ENCODE measurements around the gene CDH4.

The CDH4 gene

DNA sequence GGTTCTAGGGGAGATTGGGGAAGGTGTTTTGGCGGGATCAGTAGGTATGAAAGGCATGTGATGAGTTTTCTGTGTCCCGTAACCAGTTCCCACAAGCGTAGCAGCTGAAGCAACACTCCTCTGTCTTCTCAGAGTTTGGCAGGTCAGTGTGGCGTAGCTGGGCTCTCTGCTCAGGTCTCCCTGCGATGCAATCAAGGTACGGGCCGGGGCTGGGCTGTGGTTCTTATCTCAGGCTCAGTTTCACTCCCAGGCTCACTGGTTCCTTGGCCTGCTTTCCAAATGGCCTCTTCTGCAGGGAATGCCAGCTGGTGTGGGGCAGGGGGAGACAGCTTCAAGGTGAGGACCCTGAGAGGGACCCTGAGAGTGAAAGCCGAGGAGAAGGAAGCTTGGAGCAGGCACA, 280.7 kb downstream of the CDH4 start:
- no peak for DNase-seq

DNA sequence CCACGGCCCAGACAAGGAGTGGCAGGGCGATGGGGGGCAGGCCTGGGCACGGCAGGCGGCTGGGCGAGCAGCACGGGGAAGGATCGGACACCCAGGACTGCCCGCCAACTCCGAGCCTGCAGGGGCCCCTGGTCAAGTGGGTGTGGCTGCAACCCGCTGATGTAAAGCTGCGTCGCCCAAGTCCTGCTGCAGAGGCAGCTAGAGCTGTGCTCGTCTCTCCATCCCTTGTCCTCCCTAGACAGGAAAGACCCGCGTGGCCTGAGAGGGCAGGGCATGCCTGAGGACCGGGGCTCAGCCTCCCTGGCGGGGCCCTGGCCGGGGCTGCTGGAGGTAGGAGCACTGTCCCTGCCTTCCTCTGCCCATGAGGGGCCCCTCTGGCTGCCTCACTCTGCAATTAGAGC, 281.2 kb downstream of the CDH4 start:
- no peak for DNase-seq

DNA sequence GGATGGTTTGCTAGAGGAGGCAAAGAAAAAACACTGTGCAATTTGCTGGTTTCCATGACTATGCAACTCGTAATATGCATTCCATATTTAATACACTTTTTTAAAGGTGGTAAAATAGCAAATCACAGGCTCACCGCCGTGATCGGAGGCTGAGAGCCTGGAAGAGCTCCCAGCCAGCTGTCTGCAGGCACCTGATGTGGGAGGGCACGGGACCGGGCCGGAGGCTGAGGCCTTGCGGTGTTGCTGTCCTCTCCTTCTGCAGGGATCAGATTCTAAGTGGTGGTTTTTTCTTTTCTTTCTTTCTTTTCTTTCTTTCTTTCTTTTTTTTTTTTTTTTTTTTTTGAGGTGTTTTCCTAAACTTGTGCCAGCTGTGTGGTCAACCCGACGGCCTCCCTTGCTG, 282.3 kb downstream of the CDH4 start:
- DNase-seq = no peak

DNA sequence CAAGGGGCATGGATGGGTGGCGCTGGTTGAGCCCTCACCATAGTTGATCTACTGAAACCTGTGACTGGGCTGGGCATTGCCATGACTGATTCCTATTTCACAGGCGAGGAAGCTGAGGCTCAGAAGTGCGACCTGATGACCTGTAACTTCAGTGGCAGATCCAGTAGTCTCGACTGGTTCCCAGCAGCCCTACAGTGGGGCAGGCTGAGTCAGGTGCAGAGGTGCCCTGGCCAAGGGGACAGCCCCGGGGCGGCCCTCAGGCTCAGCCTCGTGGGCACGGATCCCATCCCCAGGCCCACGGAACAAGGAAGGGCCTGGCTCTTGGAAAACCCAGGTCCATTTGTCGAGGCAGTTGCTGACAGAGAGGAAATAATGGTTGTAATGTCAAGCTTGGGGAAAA, 283.0 kb downstream of the CDH4 start:
- DNase-seq = no peak

DNA sequence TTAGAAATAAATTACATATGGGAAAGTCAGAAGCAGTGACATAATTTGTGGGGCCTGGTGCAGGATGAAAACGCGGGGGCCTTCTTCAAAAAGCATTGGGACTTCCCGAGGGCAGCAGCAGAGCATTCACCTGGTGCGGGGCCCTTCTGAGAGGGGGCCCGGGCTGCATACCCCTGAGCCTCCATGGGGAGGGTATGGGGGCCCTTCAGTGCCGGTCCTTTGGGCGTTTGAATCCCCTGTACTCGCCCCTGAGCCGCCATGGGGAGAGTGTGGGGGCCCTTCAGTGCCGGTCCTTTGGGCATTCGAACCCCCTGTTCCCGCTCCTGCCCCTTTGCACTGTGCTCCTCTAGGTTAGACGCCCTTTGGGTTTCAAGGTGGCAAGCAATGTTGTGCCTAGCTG, 283.5 kb downstream of the CDH4 start:
- DNase-seq = no peak

DNA sequence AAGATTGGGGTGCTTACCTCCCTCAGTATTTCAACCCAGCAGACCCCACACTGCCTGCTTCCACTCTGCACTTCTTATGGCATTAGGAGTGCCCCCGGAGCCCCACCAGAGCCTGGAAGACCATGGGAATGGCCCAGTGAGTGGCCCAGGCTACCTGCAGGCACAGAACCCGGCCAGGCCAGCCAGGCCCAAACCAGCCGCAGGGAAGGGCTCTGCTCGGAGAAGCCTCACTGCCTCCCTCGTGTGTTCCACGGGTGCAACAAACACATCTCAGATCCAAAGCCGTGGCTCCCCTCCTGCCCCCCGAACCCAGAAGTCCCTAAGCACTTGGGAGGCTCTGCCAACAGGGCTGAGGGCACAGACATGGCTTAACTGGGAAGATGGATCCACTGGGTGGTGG, 283.9 kb downstream of the CDH4 start:
- no peak for DNase-seq

DNA sequence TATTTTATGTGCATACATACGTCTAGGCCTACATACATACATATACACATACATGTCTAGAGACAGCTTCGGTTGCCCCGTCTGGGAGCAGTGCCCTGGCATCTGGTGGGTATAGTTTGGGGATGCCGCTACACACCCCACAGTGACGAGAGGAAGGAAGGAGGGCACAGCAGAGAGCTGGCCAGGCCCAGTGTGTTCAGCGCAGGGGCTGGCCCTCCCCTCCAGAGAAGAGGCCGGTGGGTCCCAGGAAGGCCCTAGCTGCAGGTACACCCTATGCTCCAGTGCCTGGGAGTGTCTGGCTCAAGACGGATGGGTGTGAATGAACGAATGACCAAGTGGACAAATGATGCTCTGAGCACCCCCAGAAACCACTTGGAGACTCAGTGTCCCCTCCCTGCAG, 284.6 kb downstream of the CDH4 start:
- no peak for DNase-seq

DNA sequence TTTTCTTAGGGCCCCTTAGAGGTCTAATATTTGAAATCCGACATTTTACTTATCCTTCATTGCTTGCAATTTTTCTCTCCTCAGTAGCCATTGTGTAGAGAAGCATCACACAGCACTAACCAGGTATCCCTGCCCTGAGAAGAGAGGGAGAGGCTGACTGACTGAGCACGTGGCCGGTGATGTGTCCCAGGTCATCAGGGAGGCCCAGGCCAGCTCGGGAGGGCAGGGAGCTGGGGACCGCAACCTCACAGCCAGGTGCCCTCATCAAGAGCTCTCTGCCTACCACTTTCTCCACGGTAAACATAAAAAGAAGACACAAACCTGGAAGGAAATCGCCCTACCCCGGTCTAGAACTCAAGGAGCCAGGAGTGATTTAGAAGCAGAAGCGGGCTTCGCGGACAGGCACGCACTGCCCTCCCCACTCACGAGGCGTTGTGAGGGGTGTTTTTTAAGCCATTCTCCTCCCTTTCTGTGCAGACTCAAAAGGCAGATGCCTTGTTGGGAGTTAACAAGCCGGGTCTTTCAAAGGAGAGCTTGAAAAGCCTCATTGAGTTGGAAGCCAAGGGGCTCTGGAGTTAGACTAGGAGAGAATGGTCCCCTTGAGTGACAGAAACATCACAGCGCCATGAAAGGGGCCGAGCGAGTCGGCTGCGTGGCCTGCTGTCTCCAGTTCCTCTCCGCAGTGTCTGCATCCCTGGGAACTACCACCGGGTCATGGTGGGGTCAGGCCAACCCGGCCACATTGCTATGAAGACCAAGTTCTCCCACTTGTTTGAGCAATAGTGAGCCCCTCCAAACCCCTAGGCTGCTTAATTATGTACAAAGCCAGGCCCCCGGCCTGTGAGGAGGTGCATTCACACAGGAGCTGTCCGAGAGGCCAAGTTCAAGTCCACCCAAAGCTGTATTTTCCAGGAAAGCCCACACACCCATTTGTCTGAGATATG, 285.4 kb downstream of the CDH4 start:
- no peak for DNase-seq

DNA sequence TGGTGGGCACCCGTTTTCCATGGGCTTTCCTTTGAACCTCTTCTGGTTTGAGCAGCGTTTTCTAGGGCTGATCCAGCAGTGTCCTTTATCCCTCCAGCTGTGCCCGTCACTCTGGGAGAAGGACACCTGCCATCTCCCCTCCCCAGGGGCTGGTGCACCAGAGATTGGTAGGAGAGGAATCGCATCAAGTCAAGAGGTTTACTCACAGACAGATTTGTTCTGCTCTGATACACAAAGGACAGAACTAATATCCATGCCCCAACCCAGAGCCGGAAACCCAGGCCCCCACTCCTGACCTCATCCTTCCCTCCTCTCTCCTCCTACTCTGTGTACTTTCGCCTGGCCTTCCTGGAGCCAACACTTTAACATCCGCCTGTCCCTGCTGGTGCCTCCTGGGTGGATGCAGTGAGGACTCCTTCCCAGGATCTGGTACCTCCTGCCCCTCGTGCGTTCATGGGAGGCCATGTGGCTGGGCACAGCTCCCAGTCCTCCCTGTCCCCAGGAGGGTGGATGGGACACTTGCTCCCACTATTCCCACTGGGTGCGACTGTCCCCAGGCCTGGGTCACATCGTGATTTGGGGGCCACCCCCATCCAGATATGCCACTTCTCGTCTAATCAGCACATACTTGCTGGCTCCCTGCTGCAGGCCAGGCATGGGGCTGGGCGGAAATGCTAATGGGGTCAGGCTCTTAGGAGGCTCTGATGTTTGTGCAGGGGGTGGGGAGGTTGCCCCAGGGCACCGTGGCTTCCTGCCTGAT, 286.3 kb downstream of the CDH4 start:
- no peak for DNase-seq

DNA sequence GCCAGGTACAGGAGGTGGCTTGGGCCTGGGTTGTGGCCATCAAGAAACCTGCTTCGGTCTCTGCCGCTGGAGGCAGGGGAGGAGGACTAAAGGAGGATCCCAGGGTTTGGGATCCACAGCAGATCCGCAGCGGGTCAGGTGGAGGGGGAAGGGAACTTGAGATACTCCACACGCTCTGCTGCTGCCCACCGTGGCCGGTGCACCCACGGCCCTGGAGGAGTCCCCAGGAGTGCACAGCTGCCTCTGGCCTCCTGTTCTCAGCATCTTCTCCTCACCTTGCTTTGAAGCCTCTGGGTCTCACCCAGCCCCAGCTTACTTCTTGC, 286.8 kb downstream of the CDH4 start:
- DNase-seq = no peak

DNA sequence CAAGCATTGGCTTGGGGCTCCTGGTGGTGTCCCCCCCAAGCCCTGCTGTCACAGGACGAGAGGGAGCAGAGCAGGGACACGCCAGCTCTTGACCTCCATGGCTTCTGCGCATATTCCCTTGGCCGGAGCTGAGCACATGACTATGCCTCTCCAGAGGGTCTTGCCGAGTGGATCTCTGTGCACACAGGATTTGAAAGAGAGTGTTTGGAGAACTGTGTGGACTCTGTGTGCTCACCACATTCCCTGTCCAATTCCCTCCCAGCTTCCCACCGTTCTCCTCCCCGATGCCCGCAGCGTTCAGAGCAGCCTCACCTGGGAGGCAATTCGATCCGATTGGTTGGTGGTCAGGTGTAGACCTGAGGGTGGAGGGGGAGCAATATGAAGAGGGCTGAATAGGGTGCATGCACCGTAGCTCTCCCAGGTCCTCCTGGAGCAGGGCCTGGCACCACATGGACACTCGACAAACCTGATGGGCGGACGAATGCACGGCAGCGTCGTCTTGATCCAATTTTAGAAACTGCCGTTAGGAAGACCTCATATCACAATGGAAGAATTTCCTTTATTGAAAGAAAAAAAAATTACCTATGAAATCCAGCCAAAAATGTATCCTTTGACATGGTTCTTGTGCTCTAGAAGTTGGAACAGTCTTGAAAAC, 287.8 kb downstream of the CDH4 start:
- DNase-seq = no peak

DNA sequence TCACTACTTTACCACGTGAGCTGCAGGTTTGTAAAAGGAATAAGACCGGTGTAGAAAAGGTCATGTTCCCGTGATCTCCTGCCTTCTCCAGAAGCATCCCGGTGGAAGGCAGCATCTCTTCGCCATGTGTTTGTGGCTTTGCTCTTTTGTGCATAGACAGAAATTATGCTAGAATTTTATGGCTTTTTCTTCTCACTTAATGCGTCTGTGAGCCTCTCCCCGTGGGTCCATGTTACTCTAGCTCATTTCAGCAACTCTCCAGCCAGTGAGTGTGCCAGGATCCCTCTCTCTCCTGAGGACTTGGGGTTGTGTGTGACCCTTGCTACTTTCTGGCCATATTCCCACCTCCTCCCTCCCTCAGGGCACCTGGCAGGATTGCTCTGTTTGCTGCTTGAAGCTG, 289.5 kb downstream of the CDH4 start:
- DNase-seq = no peak

DNA sequence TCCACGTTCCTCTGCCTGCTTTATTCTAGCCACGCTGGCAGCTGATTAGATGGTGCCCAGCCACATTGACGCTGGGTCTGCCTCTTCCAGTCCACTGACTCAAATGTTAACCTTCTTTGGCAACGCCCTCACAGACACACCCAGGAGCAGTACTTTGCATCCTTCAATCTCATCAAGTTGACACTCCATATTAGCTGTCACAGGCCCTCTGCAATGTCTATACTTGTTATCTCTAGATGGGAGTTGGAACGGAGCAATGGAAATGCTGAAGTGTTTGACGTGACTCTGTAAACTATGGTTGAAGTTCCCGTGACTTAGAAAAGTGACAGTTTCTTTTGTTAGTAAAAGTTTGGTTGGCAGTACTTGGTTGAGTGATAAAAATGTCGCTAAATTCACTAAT, 291.0 kb downstream of the CDH4 start:
- DNase-seq = no peak

DNA sequence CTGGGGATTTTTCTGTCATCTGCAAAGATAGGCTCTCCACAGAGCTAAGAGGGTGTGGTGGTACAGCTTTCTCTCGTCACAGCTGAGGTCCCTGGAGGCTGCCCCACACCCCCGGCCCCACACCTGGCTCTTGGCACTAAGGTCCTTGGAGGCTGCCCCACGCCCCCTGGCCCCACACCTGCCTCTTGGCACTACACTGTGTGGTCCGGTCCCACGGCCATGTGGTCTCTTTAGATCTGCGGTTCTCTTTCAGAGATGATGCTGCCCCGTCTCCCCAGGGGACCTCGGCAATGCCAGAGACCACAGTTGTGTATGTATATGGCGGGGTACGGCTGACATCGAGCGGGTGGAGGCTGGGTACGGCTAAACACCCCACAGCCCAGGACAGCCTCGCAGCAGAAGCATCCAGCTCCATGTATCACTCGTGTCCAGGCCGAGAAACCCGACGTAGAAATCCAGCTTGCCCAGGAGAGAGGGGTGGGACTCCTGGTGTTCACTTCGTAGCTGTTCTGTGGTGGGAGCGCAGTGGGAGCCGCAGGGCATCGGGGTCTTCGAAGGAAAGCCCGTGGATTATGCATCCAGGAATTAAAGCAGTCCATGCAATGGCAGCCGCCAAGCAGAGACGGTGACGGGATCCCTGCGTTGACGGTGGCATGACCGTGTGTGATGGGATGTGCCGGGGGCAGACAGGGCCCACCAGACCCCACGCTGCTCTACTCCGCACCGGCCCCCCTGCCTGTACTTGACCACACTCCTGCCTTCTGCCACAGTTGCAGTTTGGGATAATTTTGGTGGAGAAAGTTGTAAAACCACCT, 292.1 kb downstream of the CDH4 start:
- DNase-seq = no peak

DNA sequence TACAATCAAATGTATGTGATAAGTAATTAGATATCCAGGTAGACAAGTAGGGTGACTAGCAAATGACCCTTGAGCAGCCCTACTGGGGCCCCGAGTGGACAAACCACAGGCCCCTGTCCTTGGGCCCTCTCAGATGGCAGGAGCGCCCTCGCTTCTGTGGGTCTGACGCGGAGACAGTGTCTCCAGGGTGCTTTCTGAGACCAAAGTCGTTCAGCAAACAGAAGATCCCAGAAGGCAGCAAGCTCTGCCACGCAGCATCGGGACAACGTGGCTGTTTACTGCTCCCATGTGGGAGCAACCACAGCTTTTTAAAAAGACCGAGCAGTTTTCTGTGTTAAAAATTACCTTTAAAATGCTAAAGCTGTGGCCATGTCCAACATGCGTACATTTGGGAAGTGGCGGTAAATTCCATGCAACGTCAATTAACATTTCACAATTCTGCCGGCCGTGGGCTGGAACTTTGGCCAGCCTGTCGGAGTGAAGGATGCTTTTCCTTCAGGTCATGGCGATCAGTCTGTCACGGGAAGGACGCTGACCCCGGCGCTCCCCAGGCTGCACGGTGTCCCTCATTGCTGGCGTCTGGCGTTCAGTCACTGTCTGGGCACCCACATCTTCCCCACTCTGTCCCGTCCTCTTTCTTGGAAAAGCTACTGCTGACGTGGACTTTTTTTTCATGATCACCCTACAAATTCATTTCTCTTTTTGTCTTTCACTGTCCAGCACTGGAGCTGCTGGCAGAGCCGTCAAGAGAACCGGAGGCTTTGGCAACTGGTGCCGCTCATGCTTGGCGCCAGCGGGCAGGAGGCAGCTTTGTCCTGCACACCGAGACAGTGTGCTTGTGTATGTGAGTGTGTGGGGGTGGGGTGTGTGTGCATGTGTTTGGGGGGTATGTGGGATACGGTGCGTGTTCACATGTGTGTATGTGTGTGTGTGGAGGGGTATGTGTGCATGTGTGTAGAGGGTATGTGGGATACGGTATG, 293.1 kb downstream of the CDH4 start:
- DNase-seq = peak in 3 of 51 donors; percentile 17 to 40 (median 27)

DNA sequence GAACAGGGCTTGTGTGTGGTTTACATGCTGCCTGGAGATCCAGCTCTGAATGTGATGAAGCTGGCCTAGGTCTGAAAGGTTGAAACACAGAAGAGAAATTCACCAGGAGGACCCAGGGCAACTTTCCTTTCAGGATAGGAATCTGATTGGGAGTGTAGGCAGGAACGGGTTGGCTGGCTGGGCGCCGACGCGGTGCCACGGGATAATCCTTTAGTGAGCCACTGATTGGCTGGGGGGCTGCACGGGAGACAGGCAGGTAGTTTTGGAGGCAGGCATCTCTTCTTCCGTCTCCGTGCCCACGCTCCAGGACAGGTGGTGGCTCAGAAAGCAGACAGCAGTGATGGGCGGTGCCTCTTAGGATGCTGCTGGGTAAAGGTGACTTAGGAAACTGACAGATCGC, 294.6 kb downstream of the CDH4 start:
- DNase-seq = no peak

DNA sequence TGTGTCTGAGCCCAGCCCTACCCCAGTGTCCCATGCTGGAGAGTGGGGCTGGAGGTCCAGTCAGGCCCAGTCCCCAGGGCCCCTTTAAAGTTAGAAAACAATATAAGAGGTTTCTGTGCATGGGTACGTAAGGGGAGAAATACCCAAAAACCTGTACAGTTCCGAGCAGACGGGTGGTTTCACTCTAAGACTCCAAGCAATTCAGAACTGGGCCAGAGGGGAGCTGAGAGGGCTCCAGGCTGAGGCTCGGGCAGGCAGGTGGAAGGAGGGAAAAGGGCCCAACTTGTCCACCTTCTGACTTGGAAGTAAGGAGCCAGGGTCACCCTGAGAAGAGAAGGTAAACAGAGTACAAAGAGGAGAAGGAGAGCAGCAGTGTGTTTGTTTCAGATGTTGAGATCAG, 296.0 kb downstream of the CDH4 start:
- DNase-seq = no peak

DNA sequence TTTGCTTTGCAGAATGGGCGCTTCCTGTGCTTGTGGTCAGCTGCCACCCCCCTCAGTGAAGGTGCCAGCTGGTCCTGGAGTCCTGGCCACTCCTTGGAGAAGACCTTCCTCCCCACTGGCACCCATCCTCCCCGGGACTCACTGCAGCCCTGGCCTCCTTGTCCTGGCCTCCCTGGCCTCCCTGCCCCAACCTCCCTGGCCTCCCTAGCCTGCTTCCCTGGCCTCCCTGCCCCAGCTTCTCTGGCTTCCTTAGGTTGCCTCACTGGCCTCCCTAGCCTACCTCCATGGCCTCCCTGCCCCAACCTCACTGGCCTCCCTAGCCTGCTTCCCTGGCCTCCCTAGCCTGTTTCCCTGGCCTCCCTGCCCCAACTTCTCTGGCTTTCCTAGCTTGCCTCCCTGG, 297.8 kb downstream of the CDH4 start:
- DNase-seq = no peak

DNA sequence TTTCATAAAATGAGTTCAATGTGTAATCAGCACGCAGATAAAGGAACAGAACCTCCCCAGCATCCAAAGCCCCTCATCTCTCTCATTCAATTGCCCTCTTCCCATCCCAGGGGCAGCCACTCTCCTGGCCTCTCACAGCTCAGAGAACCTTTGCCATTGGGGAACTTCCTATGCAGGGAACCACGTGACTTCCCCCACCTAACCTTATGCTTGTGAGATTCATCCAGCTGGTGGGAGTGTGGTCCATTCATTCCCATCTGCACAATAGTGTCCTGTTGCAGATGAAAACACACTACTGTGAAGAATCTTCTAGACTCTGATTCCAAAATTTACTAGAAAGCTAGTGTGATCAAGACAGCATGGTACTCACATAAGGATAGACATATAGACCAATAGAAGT, 299.3 kb downstream of the CDH4 start:
- DNase-seq = no peak

DNA sequence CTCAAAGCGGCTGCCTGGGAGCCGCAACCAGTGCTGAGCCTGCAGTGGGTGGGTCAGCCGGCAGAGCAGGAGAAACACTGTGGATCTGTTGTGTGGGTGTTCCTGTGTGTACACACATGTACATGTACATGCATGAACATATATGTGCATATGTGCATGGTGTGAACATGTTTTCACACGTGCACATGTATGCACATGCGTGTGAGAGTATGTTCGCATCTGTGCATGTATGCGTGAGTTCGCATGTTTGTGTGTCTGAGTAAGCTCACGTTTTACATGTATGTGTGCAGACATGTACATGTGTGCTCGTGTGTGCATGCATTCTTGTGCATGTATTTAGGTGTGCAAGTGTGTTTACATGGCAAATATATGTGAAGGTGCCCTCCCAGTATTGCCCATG, 302.6 kb downstream of the CDH4 start:
- DNase-seq = no peak
